Activated naive CD8-positive, alpha-beta T cell treated with anti-CD3 and anti-CD28 coated beads, Interleukin-2, amount 50 U/mL, for 16 hours (primary cell): Measurements from ENCODE around the gene ZNF358.

Experiments used
- DNase-seq: peaks from one replicate; pipeline ENCODE4 v3.0.0-alpha.2; 2020; ENCODE audit warnings: low read depth, low spot score

Gene ZNF358

GRCh38 chr19:7520131-7521051, 4.5 kb downstream of the ZNF358 start:
- no peak for DNase-seq

- DNase-seq, result no peak
Measured at GRCh38 chr19:7521551-7522071, 5.7 kb downstream of the ZNF358 start.

DNA sequence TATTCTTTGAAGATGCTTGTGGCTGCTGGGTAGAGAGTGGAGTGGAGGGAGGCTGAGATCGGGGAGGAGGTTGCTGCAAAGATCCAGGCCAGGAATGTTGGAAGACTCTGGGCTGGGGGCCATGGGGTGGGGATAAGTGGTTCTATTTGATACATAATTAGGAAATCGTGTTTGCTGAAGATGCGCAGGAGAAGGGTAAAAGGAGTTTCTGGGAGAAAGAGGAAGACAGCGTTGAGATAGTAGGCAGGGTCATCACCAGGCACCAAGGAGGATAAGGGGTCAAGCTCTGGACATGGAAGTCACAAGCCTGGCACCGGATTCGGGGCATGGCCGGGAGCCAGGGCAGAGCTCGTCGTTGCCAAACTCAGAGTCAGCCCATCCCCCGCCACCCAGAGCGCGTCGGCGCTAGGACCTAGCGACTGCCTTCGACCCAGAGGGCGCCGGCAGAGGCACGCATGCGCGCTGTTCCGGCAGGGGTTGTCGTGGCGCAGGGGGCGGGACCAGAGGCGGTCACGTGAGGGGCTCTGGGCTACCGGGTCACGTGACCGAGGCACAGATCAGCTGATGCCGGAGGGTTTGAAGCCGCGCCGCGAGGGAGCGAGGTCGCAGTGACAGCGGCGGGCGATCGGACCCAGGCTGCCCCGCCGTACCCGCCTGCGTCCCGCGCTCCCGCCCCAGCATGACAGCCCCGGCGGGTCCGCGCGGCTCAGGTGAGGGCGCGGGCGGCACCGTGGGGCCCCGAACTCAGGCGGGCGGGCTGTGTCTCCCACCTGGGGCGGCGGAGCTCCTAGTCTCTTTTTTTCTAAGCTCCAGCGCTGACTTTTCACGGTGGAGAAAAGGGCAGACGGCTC, 6.4 kb downstream of the ZNF358 start, which contains the start of gene MCOLN1:
Gene MCOLN1 (plus strand): TSS at position 553 of the 851 bp plus-strand sequence. CDS start 127 bp downstream, at position 680.
- peak; percentile 99 for DNase-seq

GRCh38 chr19:7522923-7523667, 7.2 kb downstream of the ZNF358 start:
- DNase-seq, result no peak

- DNase-seq, result no peak
Measured at GRCh38 chr19:7524523-7524922, 8.6 kb downstream of the ZNF358 start.

DNA sequence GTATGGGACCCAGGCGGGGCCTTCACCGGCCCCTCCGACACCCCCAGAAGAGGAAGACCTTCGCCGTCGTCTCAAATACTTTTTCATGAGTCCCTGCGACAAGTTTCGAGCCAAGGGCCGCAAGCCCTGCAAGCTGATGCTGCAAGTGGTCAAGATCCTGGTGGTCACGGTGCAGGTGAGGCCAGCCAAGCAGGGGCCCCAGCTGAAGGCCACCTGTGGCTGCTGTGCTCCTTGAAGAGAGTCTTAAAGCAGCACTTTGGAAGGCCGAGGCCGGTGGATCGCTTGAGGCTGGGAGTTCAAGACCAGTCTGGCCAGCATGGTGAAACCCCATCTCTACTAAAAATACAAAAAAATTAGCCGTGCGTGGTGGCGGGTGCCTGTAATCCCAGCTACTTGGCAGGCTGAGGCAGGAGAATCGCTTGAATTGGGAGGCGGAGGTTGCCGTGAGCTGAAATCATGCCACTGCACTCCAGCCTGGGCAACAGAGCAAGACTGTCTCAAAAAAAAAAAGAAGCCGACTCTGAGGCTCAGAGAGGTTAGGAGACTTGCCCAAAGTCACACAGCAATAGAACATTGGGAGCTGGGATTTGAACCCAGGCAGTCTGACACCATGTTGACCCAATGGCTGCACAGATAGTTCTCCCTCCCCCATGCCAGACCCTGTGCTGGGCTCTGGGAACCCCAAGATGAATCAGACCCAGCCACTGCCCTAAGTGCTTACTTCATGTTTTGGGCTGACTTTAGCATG, 9.3 kb downstream of the ZNF358 start:
- DNase-seq, result no peak

GRCh38 chr19:7526059-7526929, 10.4 kb downstream of the ZNF358 start:
- DNase-seq, result no peak

- no peak for DNase-seq
Measured at GRCh38 chr19:7527516-7528191, 11.8 kb downstream of the ZNF358 start.

DNA sequence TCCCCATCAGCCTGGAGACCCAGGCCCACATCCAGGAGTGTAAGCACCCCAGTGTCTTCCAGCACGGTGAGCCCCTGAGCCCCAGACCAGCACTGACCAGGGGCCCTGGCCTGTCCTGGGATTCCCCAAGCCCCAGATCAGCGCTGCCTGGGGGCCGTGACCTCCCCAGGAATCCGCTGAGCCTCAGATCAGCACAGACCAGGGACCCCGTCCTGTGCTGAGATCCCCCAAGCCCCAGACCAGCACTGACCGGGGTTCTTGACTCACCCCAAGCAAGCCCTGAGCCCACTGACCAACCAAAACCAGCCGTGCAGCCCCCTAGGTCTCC, 12.3 kb downstream of the ZNF358 start:
- DNase-seq, result no peak

GRCh38 chr19:7528522-7529245, 12.8 kb downstream of the ZNF358 start:
- no peak for DNase-seq

- DNase-seq, result no peak
Measured at GRCh38 chr19:7529246-7529600, 13.3 kb downstream of the ZNF358 start.

GRCh38 chr19:7529610-7530490, 13.9 kb downstream of the ZNF358 start:
- no peak for DNase-seq

GRCh38 chr19:7533281-7533885, 17.5 kb downstream of the ZNF358 start:
- DNase-seq, result no peak

DNA sequence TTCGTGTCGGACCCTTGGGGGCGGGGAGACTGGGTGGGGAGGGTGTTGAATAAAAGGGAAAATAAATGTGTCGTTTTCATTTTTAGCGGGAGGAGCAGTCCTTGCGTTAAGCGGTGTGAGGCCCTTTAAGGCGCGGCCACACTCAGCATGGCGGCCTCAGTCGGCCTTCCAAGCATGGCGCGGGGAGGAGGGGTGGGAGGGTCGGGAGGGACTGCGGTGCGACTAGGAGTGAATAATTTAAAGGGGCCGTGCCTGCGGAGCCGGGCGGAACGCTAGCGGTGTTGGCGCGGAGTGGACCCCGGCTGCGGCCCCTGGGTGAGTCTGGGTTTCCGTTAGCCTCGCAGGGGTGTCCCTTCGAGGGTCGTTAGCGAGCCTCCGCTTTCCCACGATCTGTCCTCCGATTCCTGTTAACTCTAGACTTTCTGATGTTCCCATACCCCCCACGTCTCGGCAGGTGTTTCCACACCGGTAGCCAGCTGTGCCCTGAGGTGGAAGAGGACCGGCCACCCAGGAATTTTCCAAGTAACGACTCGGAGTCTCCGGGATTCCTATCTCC, 18.1 kb downstream of the ZNF358 start:
- DNase-seq, result peak; percentile 63

DNA sequence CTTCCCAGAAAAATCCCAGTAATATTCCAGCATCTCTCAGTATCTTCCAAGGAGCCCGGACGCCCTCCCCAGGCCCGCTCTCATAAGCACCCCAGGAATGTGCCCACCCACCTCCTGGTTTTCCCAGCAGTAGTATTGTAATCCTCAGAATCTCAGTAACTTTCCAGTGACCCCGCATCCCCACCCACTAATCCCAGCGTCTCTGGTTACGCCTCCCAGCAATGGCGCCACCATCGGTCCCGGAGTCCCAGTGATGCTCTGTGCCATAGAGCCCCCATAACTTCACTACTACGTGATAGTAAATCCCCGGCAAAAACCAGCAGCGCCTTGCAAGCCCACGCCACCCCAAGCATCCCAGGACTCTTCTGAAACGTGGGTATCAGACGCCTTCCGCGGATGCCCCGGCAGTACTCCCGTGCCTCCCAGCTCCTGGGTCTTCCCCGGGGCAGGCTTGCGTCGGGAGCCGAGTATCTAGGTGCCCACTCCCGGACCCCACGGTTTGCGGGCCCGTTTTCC, 18.7 kb downstream of the ZNF358 start:
- DNase-seq, result no peak

DNA sequence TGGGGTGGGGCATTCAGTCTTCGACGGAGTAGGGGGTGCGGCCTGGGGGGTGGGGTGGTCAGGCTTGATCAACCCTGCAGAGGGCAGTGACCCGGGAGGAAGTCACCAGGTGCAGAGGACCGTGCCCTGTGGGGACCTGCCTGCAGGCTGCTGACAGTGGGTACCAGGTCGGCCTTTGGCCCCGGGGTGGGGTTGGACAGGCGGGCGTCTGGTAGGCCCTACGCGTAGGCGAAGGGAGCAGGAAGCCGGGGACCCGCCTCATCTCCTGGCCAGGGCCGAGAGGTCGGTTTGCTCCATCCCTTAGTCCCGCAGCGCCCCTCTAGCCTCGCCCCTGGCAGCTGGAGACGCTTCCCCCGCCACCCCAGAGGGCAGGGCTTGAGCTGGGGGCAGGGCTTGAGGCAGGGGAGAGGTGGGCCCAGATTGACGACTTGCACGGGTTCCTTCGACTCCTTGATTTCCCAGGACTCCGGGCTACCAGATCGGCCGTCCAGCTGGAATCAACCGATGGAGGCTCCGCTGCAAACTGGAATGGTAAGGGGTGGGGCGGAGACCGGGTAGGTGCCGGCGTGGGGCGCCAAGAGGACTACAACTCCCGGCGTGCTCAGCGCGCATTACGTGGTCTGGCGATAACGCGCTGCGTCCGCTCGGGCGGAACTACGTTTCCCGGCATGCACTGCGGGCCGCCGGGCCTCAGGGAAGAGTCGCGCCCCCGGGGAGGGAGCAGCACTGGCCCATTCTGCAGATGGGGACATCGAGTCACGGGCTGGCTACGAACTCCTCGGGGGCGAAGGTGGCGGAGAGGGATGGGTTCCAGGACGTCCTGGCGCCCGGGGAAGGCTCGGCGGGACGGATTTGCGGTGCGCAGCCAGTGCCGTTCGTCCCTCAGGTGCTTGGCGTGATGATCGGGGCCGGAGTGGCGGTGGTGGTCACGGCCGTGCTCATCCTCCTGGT, 19.4 kb downstream of the ZNF358 start, which contains the start of gene PNPLA6:
Gene PNPLA6 (plus strand): TSS at position 671 of the 951 bp plus-strand sequence. CDS start 72 bp downstream, at position 743.
- peak; percentile 85 for DNase-seq
